HepG2 (cell line): Measurements from ENCODE around the gene FNDC4.

Experiments used
- ARID3A ChIP-seq: IDR thresholded peaks from 2 replicates; pipeline ENCODE4 v1.6.1; 2012; ENCODE audit warnings: low read depth, low read length, improper control_type of control experiment
- ATF3 ChIP-seq: sonication (generic); formaldehyde crosslinking; IDR thresholded peaks from 2 replicates; pipeline ENCODE4 v1.4.0; 2020; ENCODE audit warnings: missing genetic modification reagents
- BRCA1 ChIP-seq: sonication (generic); formaldehyde crosslinking; IDR thresholded peaks from 2 replicates; pipeline ENCODE4 v1.4.0; 2020; ENCODE audit warnings: missing genetic modification reagents
- CTCF ChIP-seq: sonication (generic); formaldehyde crosslinking; IDR thresholded peaks from 2 replicates; pipeline ENCODE4 v1.5.0; 2020; ENCODE audit warnings: mild to moderate bottlenecking, missing genetic modification reagents, moderate library complexity
- EP300 ChIP-seq, 3 experiments: sonication (generic) in 1 of 3; formaldehyde crosslinking in 1 of 3; IDR thresholded peaks; 2 replicates each; pipeline versions ENCODE4 v1.5.1 to v1.6.1; 2011 to 2020; ENCODE audit warnings: low read depth in 2 of 3, low read length in 2 of 3, borderline replicate concordance in 1 of 3, improper control_type of control experiment in 1 of 3, mild to moderate bottlenecking in 1 of 3, missing genetic modification reagents in 1 of 3, moderate library complexity in 1 of 3
- MAX ChIP-seq: IDR thresholded peaks from 2 replicates; pipeline ENCODE4 v1.6.1; 2012; ENCODE audit warnings: inconsistent platforms
- SIN3A ChIP-seq: IDR thresholded peaks from 2 replicates; pipeline ENCODE4 v1.6.1; 2011; ENCODE audit warnings: low read depth, mild to moderate bottlenecking, control low read depth, low read length, borderline replicate concordance
- SMC3 ChIP-seq: IDR thresholded peaks from 2 replicates; pipeline ENCODE4 v1.6.1; 2011; ENCODE audit warnings: low read length, improper control_type of control experiment
- TAF1 ChIP-seq: sonication (generic); formaldehyde crosslinking; IDR thresholded peaks from 2 replicates; pipeline ENCODE4 v1.4.0; 2020; ENCODE audit warnings: missing genetic modification reagents
- ZNF274 ChIP-seq: sonication (generic); formaldehyde crosslinking; IDR thresholded peaks from 2 replicates; pipeline ENCODE4 v1.5.1; 2020; ENCODE audit warnings: mild to moderate bottlenecking, missing genetic modification reagents
- ZNF431 ChIP-seq: sonication (generic); formaldehyde crosslinking; IDR thresholded peaks from 2 replicates; pipeline ENCODE4 v1.9.0; 2022; ENCODE audit warnings: missing genetic modification reagents, low read depth, mild to moderate bottlenecking, borderline replicate concordance
- TF ChIP-seq, protein P1 (sequence below): sonication (generic); formaldehyde crosslinking; IDR thresholded peaks from 2 replicates; pipeline ENCODE4 v1.8.0; 2022; ENCODE audit warnings: missing genetic modification reagents, low read depth, mild to moderate bottlenecking, borderline replicate concordance

DNA sequence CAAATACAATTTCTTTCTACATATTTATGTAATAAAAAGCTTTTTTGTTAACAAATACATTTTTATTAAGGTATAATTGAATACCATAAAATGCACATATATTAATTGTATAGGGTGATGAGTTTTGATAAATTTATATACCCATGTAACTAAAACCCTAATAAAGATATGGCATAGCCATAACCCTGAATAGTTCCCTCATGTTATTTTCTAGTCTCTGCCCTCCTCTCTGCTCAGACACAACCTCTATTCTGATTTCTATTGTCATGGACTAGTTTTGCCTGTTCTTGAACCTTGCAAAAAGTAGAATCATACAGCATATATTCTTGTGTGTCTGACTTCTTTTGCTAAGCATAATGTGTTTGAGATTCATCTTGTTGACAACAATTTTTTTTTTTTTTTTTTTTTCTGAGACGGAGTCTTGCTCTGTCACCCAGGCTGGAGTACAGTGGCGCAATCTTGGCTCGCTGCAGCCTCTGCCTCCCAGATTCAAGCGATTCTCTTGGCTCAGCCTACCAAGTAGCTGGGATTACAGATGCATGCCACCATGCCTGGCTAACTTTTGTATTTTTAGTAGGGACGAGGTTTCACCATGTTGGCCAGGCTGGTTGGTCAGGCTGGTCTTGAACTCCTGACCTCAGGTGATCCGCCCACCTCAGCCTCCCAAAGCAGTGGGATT is 49.3 kb upstream of the FNDC4 start:
- TF ChIP-seq ZNF431 (CRISPR knock-in tag), result no peak
- no peak for TF ChIP-seq SMC3
- no peak for TF ChIP-seq MAX
- TF ChIP-seq CTCF, result no peak
- no peak for TF ChIP-seq EP300 (IDR thresholded peaks at IDR 0.05; ENCODE audit: low read depth in 2 of 2, low read length in 2 of 2)
- TF ChIP-seq EP300 (CRISPR knock-in tag; IDR thresholded peaks at IDR 0.05; ENCODE audit: borderline replicate concordance), result no peak
- TF ChIP-seq ATF3 (CRISPR knock-in tag), result no peak
- no peak for TF ChIP-seq BRCA1
- TF ChIP-seq ZNF274 (CRISPR knock-in tag), result no peak
- TF ChIP-seq SIN3A, result no peak
- TF ChIP-seq, protein P1, sequence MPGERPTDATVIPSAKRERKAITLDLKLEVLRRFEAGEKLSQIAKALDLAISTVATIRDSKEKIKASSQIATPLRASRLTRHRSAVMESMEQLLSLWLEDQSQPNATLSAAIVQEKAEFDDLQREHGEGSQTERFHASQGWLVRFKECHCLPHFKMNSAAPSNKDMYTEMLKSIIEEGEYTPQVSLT, result no peak
- TF ChIP-seq ARID3A, result no peak
- TF ChIP-seq TAF1 (CRISPR knock-in tag), result no peak
